Activated CD8-positive, alpha-beta memory T cell treated with anti-CD3 and anti-CD28 coated beads, Interleukin-2, amount 10 ng/mL, durations not matched to agents 7 days and 5 days (primary cell): ENCODE measurements around the gene ATG101. TPM values are rescaled to one million over a fixed set of nuclear protein-coding genes. Genes with fewer than 3 reads are reported as not detected.
"Not testable (repeated sequence)": the region's sequence is repeated elsewhere in the genome, so short reads cannot be mapped to it uniquely, and the experiment has no call there.

ENCODE experiments used
- ATAC-seq: fragments of 150-1000 bp; cut with Tn5 transposase; one replicate; pipeline ENCODE4 v1.10.0; 2021; ENCODE audit warnings: moderate library complexity
- CTCF ChIA-PET: fragments of 350-600 bp; sonication (Branson Sonifier 250); formaldehyde crosslinking; loops from one replicate; lab custom pipeline; 2021; ENCODE audit warnings: antibody characterized with exemption; lab: Charles Lee
- DNase-seq: peaks from one replicate; pipeline ENCODE4 v3.0.0-alpha.2; 2020
- H3K27ac Mint-ChIP-seq: one replicate; pipeline ENCODE4 v1.8.0; 2021; ENCODE audit warnings: mild to moderate bottlenecking, mixed read lengths
- H3K27me3 Mint-ChIP-seq: one replicate; pipeline ENCODE4 v1.8.0; 2021; ENCODE audit warnings: mixed read lengths
- H3K36me3 Mint-ChIP-seq: one replicate; pipeline ENCODE4 v1.8.0; 2021; ENCODE audit warnings: mild to moderate bottlenecking, mixed read lengths
- H3K4me1 Mint-ChIP-seq: one replicate; pipeline ENCODE4 v1.8.0; 2021; ENCODE audit warnings: mixed read lengths
- H3K4me3 Mint-ChIP-seq: one replicate; pipeline ENCODE4 v1.8.0; 2021; ENCODE audit warnings: mild to moderate bottlenecking, moderate library complexity, mixed read lengths
- H3K9me3 Mint-ChIP-seq: one replicate; pipeline ENCODE4 v1.8.0; 2022; ENCODE audit warnings: low read depth, mixed read lengths
- total RNA-seq, 2 experiments: library from RNA; stranded (reverse); gene quantifications; one replicate each; pipeline ENCODE4 v1.2.3, GENCODE V29; 2021

ATG101 gene
- total RNA-seq, 2 experiments from 2014 or later = 33.3 to 42.2 TPM

GRCh38 chr12:52087961-52088820, 18.4 kb downstream of the ATG101 start:
- ATAC-seq = no peak
- H3K27me3 Mint-ChIP-seq = peaks cover 60% of the 10 kb centered on the region
- no peak overlapping the region for H3K4me3 Mint-ChIP-seq
- no peaks in the 10 kb centered on the region for H3K36me3 Mint-ChIP-seq
- CTCF ChIA-PET = interaction anchor here (1.0 to 15.9 kb wide), 4 partner anchors 19 to 62 kb away, joined by 3 to 410 read pairs (median 4); partner anchors contain the start of gene ATG101
- no peak overlapping the region for H3K27ac Mint-ChIP-seq
- no peaks in the 10 kb centered on the region for H3K9me3 Mint-ChIP-seq
- no peak for DNase-seq
- H3K4me1 Mint-ChIP-seq = peaks cover 2% of the 10 kb centered on the region

GRCh38 chr12:52089491-52089890, 19.7 kb downstream of the ATG101 start:
- ATAC-seq = no peak
- H3K36me3 Mint-ChIP-seq = no peaks in the 10 kb centered on the region
- H3K27ac Mint-ChIP-seq = no peak overlapping the region
- CTCF ChIA-PET = interaction anchor here (1.0 to 15.9 kb wide), 2 partner anchors 31 to 64 kb away, joined by 3 to 410 read pairs; no protein-coding TSS in a partner anchor
- H3K4me3 Mint-ChIP-seq = no peak overlapping the region
- H3K9me3 Mint-ChIP-seq = no peaks in the 10 kb centered on the region
- H3K27me3 Mint-ChIP-seq = peaks cover 65% of the 10 kb centered on the region
- no peak for DNase-seq
- no peaks in the 10 kb centered on the region for H3K4me1 Mint-ChIP-seq

GRCh38 chr12:52090291-52090690, 20.5 kb downstream of the ATG101 start:
- ATAC-seq (no peak), DNase-seq (no peak)
- Mint-ChIP-seq H3K4me3 (no peak overlapping the region), H3K4me1 (no peaks in the 10 kb centered on the region), H3K36me3 (no peaks in the 10 kb centered on the region), H3K9me3 (no peaks in the 10 kb centered on the region), H3K27ac (no peak overlapping the region), H3K27me3 (peaks cover 65% of the 10 kb centered on the region)
- CTCF ChIA-PET = interaction anchor here (0.8 to 15.9 kb wide), 3 partner anchors 16 to 65 kb away, joined by 3 to 410 read pairs (median 5); no protein-coding TSS in a partner anchor

GRCh38 chr12:52091061-52091460, 21.3 kb downstream of the ATG101 start:
- no peaks in the 10 kb centered on the region for H3K4me1 Mint-ChIP-seq
- no peak overlapping the region for H3K27ac Mint-ChIP-seq
- ATAC-seq = no peak
- CTCF ChIA-PET = interaction anchor here (0.6 to 1.5 kb wide), 4 partner anchors 15 to 487 kb away, joined by 3 to 11 read pairs (median 4); no protein-coding TSS in a partner anchor
- H3K27me3 Mint-ChIP-seq = peaks cover 65% of the 10 kb centered on the region
- H3K9me3 Mint-ChIP-seq = no peaks in the 10 kb centered on the region
- no peaks in the 10 kb centered on the region for H3K36me3 Mint-ChIP-seq
- H3K4me3 Mint-ChIP-seq = no peak overlapping the region
- DNase-seq = no peak

GRCh38 chr12:52091869-52092268, 22.1 kb downstream of the ATG101 start:
- ATAC-seq (no peak), DNase-seq (no peak)
- no peaks in the 10 kb centered on the region for H3K4me1 Mint-ChIP-seq
- no peak overlapping the region for H3K27ac Mint-ChIP-seq
- H3K4me3 Mint-ChIP-seq = no peak overlapping the region
- no peaks in the 10 kb centered on the region for H3K9me3 Mint-ChIP-seq
- no peaks in the 10 kb centered on the region for H3K36me3 Mint-ChIP-seq
- CTCF ChIA-PET = interaction anchor here (0.6 to 1.5 kb wide), 2 partner anchors 66 to 486 kb away, joined by 3 to 11 read pairs; no protein-coding TSS in a partner anchor
- H3K27me3 Mint-ChIP-seq = peaks cover 62% of the 10 kb centered on the region

GRCh38 chr12:52093346-52093745, 23.6 kb downstream of the ATG101 start:
- Mint-ChIP-seq H3K27ac (no peak overlapping the region), H3K27me3 (peaks cover 48% of the 10 kb centered on the region), H3K9me3 (no peaks in the 10 kb centered on the region), H3K4me1 (no peaks in the 10 kb centered on the region), H3K36me3 (no peaks in the 10 kb centered on the region), H3K4me3 (no peak overlapping the region)
- ATAC-seq (no peak), DNase-seq (no peak)
- CTCF ChIA-PET = interaction anchor here (1.2 kb wide), 1 partner anchor 68 kb away, joined by 4 read pairs; no protein-coding TSS in a partner anchor

- no peak for ATAC-seq
- Mint-ChIP-seq H3K4me3 (no peak overlapping the region), H3K27me3 (peaks cover 22% of the 10 kb centered on the region), H3K9me3 (no peaks in the 10 kb centered on the region), H3K4me1 (no peaks in the 10 kb centered on the region), H3K36me3 (no peaks in the 10 kb centered on the region), H3K27ac (no peak overlapping the region)
- CTCF ChIA-PET = no interaction called here
- DNase-seq = no peak
These were observed 26.7 kb downstream of the ATG101 start for GRCh38 chr12:52096332-52097044.

GRCh38 chr12:52097045-52097666, 27.4 kb downstream of the ATG101 start:
- Mint-ChIP-seq H3K36me3 (no peaks in the 10 kb centered on the region), H3K27ac (no peak overlapping the region), H3K27me3 (peaks cover 21% of the 10 kb centered on the region), H3K4me3 (no peak overlapping the region), H3K9me3 (no peaks in the 10 kb centered on the region), H3K4me1 (no peaks in the 10 kb centered on the region)
- no peak for ATAC-seq
- no peak for DNase-seq
- CTCF ChIA-PET = no interaction called here

- DNase-seq = not testable (repeated sequence)
These were observed 34.8 kb downstream of the ATG101 start for GRCh38 chr12:52104431-52105089.

GRCh38 chr12:52116222-52117125, 46.7 kb downstream of the ATG101 start:
- H3K4me3 Mint-ChIP-seq, H3K27ac Mint-ChIP-seq, H3K27me3 Mint-ChIP-seq, ATAC-seq, H3K36me3 Mint-ChIP-seq, H3K9me3 Mint-ChIP-seq: not testable (repeated sequence)
- peaks cover 37% of the 10 kb centered on the region for H3K4me1 Mint-ChIP-seq
- DNase-seq = peak; percentile 73
- CTCF ChIA-PET = interaction anchor here (1.0 to 11.2 kb wide), 7 partner anchors 11 to 231 kb away, joined by 3 to 269 read pairs (median 5); partner anchors contain the start of gene ATG101

More at GRCh38 chr12:52104431-52105089, 34.8 kb downstream of the ATG101 start:
- H3K27ac Mint-ChIP-seq, H3K9me3 Mint-ChIP-seq, H3K36me3 Mint-ChIP-seq, H3K4me1 Mint-ChIP-seq, ATAC-seq, H3K4me3 Mint-ChIP-seq: not testable (repeated sequence)
- peaks cover 56% of the 10 kb centered on the region for H3K27me3 Mint-ChIP-seq
- CTCF ChIA-PET = interaction anchor here (1.5 to 1.6 kb wide), 4 partner anchors 12 to 79 kb away, joined by 3 to 6 read pairs (median 4); no protein-coding TSS in a partner anchor

GRCh38 chr12:52117806-52118475, 48.2 kb downstream of the ATG101 start:
- not testable (repeated sequence) for H3K36me3 Mint-ChIP-seq, H3K9me3 Mint-ChIP-seq, H3K27ac Mint-ChIP-seq, ATAC-seq, H3K4me3 Mint-ChIP-seq, DNase-seq
- H3K4me1 Mint-ChIP-seq = peaks cover 41% of the 10 kb centered on the region
- peaks cover 13% of the 10 kb centered on the region for H3K27me3 Mint-ChIP-seq
- CTCF ChIA-PET = interaction anchor here (1.7 to 11.2 kb wide), 4 partner anchors 10 to 232 kb away, joined by 5 to 269 read pairs (median 10); no protein-coding TSS in a partner anchor
